ENCODE measurements around the gene PRKACA.
A peak's percentile ranks its signal among the peaks of the same experiment; 100 is the strongest.

Gene PRKACA

GRCh38 chr19:14117668-14118164 is at the start of gene PRKACA:
Gene PRKACA, minus strand, starts transcription at chr19:14117762. Its CDS starts 215 bp downstream, at chr19:14117547.
- peak; percentile 97 for DNase-seq

- no peak for DNase-seq
Observed at GRCh38 chr19:14166999-14167575, 49.5 kb upstream of the PRKACA start.

- DNase-seq, result no peak
Observed at GRCh38 chr19:14165990-14166830, 48.6 kb upstream of the PRKACA start.

- DNase-seq, result no peak
Observed at GRCh38 chr19:14164724-14165493, 47.3 kb upstream of the PRKACA start.

- no peak for DNase-seq
Observed at GRCh38 chr19:14164082-14164481, 46.5 kb upstream of the PRKACA start.

GRCh38 chr19:14162871-14163297 is 45.3 kb upstream of the PRKACA start:
- no peak for DNase-seq

GRCh38 chr19:14161305-14161704 is 43.7 kb upstream of the PRKACA start:
- no peak for DNase-seq

GRCh38 chr19:14160017-14160703 is 42.6 kb upstream of the PRKACA start:
- no peak for DNase-seq

- DNase-seq, result no peak
Observed at GRCh38 chr19:14159059-14159458, 41.5 kb upstream of the PRKACA start.

GRCh38 chr19:14158276-14159023 is 40.9 kb upstream of the PRKACA start:
- DNase-seq, result no peak

- DNase-seq, result no peak
Observed at GRCh38 chr19:14156971-14157717, 39.6 kb upstream of the PRKACA start.

- DNase-seq, result no peak
Observed at GRCh38 chr19:14156122-14156521, 38.6 kb upstream of the PRKACA start.

- DNase-seq, result no peak
Observed at GRCh38 chr19:14155371-14155770, 37.8 kb upstream of the PRKACA start.

- no peak for DNase-seq
Observed at GRCh38 chr19:14152713-14153112, 35.2 kb upstream of the PRKACA start.

GRCh38 chr19:14150770-14151661 is 33.5 kb upstream of the PRKACA start:
- no peak for DNase-seq

- no peak for DNase-seq
Observed at GRCh38 chr19:14150041-14150769, 32.6 kb upstream of the PRKACA start.

GRCh38 chr19:14149509-14149994 is 32.0 kb upstream of the PRKACA start:
- DNase-seq, result peak; percentile 43

- DNase-seq, result no peak
Observed at GRCh38 chr19:14148751-14149410, 31.3 kb upstream of the PRKACA start.

Data from stimulated activated CD4-positive, alpha-beta T cell treated with anti-CD3 and anti-CD28 coated beads, Interleukin-4, amount 100 ng/mL, for 1 hour (primary cell).